CD4-positive, CD25-positive, alpha-beta regulatory T cell (primary cell): Measurements from ENCODE around the gene MMD. TPM values are rescaled to one million over a fixed set of nuclear protein-coding genes. Genes with fewer than 3 reads are reported as not detected.
"Not testable (repeated sequence)": the region's sequence is repeated elsewhere in the genome, so short reads cannot be mapped to it uniquely, and the experiment has no call there.

Source experiments
- ATAC-seq, 2 donors: fragments of 150-1000 bp; cut with Tn5 transposase; one replicate each; pipeline ENCODE4 v1.10.0; 2021; ENCODE audit warnings: low read depth in 2 of 2, moderate number of reproducible peaks in 2 of 2, moderate library complexity in 1 of 2
- DNase-seq, 3 donors: peaks; one replicate each; pipeline versions ENCODE4 v3.0.0 to v3.0.0-alpha.2; 2012 to 2022; ENCODE audit warnings: mixed read lengths in 1 of 3
- H3K27ac ChIP-seq: one replicate; pipeline ENCODE4 v1.7.0; 2013; ENCODE audit warnings: mild to moderate bottlenecking, low read length; ENCODE audit not compliant: insufficient read depth, poor library complexity, severe bottlenecking
- H3K27me3 ChIP-seq: one replicate; pipeline ENCODE4 v1.7.0; 2013; ENCODE audit warnings: low read length; ENCODE audit not compliant: control insufficient read depth, insufficient read depth
- H3K36me3 ChIP-seq: one replicate; pipeline ENCODE4 v1.7.0; 2013; ENCODE audit warnings: mild to moderate bottlenecking, low read length, moderate library complexity; ENCODE audit not compliant: control insufficient read depth, insufficient read depth
- H3K4me1 ChIP-seq: 2 replicates; pipeline ENCODE4 v1.7.0; 2013; ENCODE audit warnings: mild to moderate bottlenecking, low read length; ENCODE audit not compliant: insufficient read depth, control insufficient read depth, poor library complexity, severe bottlenecking
- H3K4me3 ChIP-seq: one replicate; pipeline ENCODE4 v1.7.0; 2013; ENCODE audit warnings: low read depth, mild to moderate bottlenecking, low read length, moderate library complexity
- H3K9me3 ChIP-seq, 2 experiments: 1 replicate in 1 of 2; 2 replicates in 1 of 2; pipeline ENCODE4 v1.7.0; 2013; ENCODE audit warnings: low read length in 2 of 2, mild to moderate bottlenecking in 1 of 2, moderate library complexity in 1 of 2; ENCODE audit not compliant: control insufficient read depth in 2 of 2
- H3K27ac Mint-ChIP-seq, 3 donors: one replicate each; pipeline ENCODE4 v1.8.0; 2020 to 2022; ENCODE audit warnings: mild to moderate bottlenecking in 3 of 3, mixed read lengths in 3 of 3, moderate library complexity in 2 of 3
- H3K27me3 Mint-ChIP-seq: one replicate; pipeline ENCODE4 v1.8.0; 2022; ENCODE audit warnings: mild to moderate bottlenecking, mixed read lengths
- H3K36me3 Mint-ChIP-seq: one replicate; pipeline ENCODE4 v1.8.0; 2020; ENCODE audit warnings: mixed read lengths
- H3K4me1 Mint-ChIP-seq, 4 donors: one replicate each; pipeline ENCODE4 v1.8.0; 2020 to 2022; ENCODE audit warnings: mixed read lengths in 4 of 4, mild to moderate bottlenecking in 1 of 4
- H3K4me3 Mint-ChIP-seq, 4 donors: one replicate each; pipeline ENCODE4 v1.8.0; 2020 to 2022; ENCODE audit warnings: mild to moderate bottlenecking in 4 of 4, mixed read lengths in 4 of 4, moderate library complexity in 3 of 4
- H3K9me3 Mint-ChIP-seq, 7 donors: one replicate each; pipeline ENCODE4 v1.8.0; 2020 to 2022; ENCODE audit warnings: mixed read lengths in 7 of 7, mild to moderate bottlenecking in 3 of 7, moderate library complexity in 2 of 7
- polyA plus RNA-seq, 4 donors: library from polyadenylated mRNA; unstranded; fragments of 300-500 nt; fragmentation: Illumina TruSeq; gene quantifications; one replicate each; pipeline ENCODE4 v1.2.3, GENCODE V29; 2021
- total RNA-seq: library from RNA; stranded (reverse); gene quantifications from one replicate; pipeline ENCODE4 v1.2.3, GENCODE V29; 2022

MMD gene
- total and polyA plus RNA-seq, 5 donors from 2014 or later, result 10.1 to 17.8 (median 12.0) TPM

DNA sequence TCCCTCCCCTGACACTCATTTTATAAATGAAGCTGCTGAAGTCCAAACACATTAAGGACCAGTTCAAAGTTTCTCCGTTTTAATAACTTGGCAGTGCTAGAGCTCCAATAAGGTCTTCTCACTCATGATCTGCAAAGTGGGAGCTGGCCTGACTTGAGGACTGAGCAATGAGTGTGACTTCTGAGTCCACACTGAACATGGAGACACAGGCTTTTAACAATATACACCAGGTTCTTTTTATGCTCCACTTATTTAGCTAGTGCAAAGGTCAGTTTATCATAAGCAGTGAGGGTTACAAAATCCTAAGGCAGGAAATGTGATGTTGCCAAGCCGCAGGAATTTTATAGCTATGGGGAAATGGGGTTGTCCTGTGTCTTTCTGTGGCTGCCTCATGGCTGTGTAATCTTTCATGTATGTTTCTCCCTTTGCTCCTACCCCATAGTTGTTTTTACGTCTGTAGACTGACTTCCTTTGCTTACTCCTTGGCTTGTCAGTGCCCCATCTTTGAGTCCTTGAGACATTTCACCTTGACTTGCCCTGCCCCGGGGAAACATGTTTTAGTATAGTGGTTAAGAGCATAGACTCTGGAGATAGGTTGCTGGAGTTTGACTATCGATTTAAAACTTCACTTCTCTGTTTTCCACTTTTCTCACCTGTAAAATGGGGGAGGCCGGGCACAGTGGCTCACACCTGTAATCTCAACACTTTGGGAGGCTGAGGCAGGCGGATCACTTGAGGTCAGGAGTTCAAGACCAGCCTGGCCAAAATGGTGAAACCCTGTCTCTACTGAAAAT is 12.2 kb upstream of the MMD start:
- Histone ChIP-seq H3K27ac (no peak overlapping the region), H3K4me1 (no peaks in the 10 kb centered on the region), H3K27me3 (no peaks in the 10 kb centered on the region), H3K9me3 (no peaks in the 10 kb centered on the region), H3K36me3 (no peaks in the 10 kb centered on the region), H3K4me3 (no peak overlapping the region)
- no peak overlapping the region for H3K27ac Mint-ChIP-seq
- DNase-seq (no peak), ATAC-seq (no peak)
- H3K36me3 Mint-ChIP-seq, result no peaks in the 10 kb centered on the region
- no peak overlapping the region for H3K4me3 Mint-ChIP-seq
- peaks cover 27% of the 10 kb centered on the region for H3K27me3 Mint-ChIP-seq
- peaks cover 0 to 2% (median 0%) of the 10 kb centered on the region in 7 donors for H3K9me3 Mint-ChIP-seq
- H3K4me1 Mint-ChIP-seq, result peaks cover 6 to 15% (median 13%) of the 10 kb centered on the region in 4 donors

DNA sequence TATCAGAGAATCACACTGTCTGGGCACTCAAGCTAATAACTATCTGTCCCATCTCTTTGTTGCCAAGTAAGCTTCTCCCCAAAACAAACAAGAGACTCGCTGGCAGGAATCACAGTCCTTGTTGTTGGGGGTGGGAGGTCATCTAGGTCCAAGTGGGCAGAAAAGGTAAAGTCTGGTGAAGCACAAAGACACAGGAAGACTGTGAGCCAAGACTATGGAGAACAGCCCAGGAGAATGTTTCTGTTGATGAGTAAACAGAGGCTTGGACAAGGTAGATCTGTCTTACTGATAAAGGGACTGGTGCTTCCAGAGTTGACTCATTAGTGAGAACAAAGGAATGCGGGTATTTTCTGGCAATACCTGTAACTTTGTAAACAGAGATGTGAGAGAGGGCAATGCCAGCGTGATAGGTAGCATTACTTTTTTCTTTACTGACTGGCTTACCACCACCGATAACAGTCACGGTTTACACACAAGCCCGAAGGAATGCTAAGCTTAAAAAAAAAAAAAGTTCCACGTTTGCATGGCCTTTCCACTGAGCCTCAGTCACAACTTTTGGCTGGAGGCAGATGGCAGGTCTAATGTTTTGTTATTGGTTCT is 11.5 kb upstream of the MMD start:
- peaks cover 29% of the 10 kb centered on the region for H3K27me3 Mint-ChIP-seq
- peaks cover 6 to 15% (median 13%) of the 10 kb centered on the region in 4 donors for H3K4me1 Mint-ChIP-seq
- H3K27ac Mint-ChIP-seq, result peak overlapping the region in 1 of 3 donors; percentile 47
- H3K4me3 Mint-ChIP-seq, result no peak overlapping the region
- Histone ChIP-seq H3K36me3 (no peaks in the 10 kb centered on the region), H3K27me3 (peaks cover under 1% of the 10 kb centered on the region), H3K4me3 (no peak overlapping the region), H3K4me1 (no peaks in the 10 kb centered on the region), H3K9me3 (no peaks in the 10 kb centered on the region), H3K27ac (no peak overlapping the region)
- no peaks in the 10 kb centered on the region for H3K36me3 Mint-ChIP-seq
- DNase-seq (no peak), ATAC-seq (no peak)
- H3K9me3 Mint-ChIP-seq, result peaks cover 0 to under 1% (median 0%) of the 10 kb centered on the region in 7 donors

DNA sequence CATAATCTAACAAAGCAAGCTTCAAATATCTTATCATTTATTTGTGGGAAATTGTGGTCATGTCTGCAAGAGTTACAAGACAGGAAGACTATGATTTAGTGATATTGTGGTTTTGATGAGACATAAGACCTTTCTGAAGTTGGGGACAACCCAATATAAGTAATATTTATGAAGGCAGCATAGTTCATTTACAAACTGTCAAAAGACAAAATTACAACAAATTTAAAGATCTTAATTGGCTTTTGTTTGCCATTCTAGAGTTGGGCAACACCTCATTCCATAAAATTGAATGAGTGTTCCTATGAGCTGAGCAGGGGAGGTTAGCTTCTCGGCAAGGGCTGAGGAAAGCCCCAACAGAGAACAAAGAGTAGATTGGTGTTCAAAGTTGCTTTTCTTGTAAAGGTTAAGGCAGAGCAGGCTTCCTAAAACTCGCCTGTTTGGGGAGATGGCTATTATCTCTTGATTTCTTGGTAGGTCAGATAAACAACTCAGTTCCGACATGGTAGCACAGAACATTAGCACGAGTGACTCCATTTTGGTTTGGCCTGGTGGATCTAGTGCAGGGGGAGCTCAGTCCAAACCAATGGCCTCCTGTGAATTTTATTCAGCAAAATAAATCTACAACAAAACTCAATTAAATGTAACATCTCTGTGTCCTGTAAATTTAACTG is 10.9 kb upstream of the MMD start:
- peak overlapping the region in 2 of 3 donors; percentile 27 to 47 for H3K27ac Mint-ChIP-seq
- peaks cover 2% of the 10 kb centered on the region for H3K27me3 ChIP-seq
- ATAC-seq (no peak), DNase-seq (no peak)
- H3K27me3 Mint-ChIP-seq, result peaks cover 28% of the 10 kb centered on the region
- H3K4me1 Mint-ChIP-seq, result peaks cover 6 to 15% (median 13%) of the 10 kb centered on the region in 4 donors
- H3K9me3 ChIP-seq, result no peaks in the 10 kb centered on the region
- H3K9me3 Mint-ChIP-seq, result no peaks in the 10 kb centered on the region
- H3K27ac ChIP-seq, result no peak overlapping the region
- H3K36me3 Mint-ChIP-seq, result no peaks in the 10 kb centered on the region
- no peaks in the 10 kb centered on the region for H3K4me1 ChIP-seq
- H3K4me3 Mint-ChIP-seq, result no peak overlapping the region
- H3K4me3 ChIP-seq, result no peak overlapping the region
- no peaks in the 10 kb centered on the region for H3K36me3 ChIP-seq

DNA sequence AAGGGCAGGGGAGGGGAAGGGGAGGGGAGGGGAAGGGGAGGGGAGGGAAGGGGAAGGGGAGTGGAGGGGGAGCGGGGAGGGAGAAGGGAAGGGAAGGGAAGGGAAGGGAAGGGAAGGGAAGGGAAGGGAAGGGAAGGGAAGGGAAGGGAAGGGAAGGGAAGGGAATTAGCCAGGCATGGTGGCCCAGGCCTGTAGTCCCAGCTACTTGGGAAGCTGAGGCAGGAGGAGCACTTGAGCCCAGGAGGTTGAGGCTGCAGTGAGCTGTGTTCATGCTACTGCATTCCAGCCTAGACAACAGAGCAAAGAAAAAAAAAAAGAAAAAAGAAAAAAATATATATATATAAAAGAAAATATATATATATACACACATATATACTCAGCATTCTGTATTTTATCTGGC is 10.3 kb upstream of the MMD start:
- H3K9me3 Mint-ChIP-seq, H3K27ac ChIP-seq: not testable (repeated sequence)

DNA sequence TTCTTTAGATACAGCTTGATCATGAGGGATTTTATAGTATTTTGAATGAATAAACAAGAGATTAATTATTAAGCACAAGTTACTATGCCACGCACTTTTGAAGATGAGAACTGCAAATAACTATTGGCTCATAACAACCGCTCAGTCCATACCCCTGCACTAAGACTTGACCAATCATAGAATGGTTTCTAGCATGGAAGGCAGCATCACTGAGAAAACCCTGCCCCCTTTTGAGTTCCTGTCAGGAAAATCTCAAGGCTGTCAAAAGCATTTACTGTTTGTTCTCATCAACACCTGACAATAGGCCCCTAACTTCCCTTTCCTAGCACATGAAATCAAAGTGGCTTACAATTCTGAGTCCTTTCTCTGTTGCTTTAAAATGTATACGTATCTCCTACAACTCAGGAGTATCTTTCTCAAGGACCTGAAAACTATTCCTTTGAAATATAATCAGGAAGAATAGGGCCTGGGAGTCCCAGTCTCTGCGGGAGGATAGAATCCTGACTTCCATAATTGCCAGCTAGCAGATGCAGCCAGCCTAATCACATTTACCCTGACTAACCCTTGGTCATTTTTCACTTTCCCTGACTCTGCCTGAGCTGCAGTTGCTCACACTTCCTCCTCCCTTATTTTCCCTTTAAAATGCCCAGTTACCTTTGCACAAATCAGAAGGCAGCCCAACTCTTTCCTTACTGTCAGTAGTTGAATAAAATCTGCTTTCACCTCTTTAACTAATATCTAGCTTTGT is 9.1 kb upstream of the MMD start:
- H3K4me3 ChIP-seq, result no peak overlapping the region
- no peaks in the 10 kb centered on the region for H3K4me1 ChIP-seq
- H3K9me3 Mint-ChIP-seq, result no peaks in the 10 kb centered on the region
- H3K27ac Mint-ChIP-seq, result no peak overlapping the region
- no peak overlapping the region for H3K27ac ChIP-seq
- H3K9me3 ChIP-seq, result no peaks in the 10 kb centered on the region
- peaks cover 32% of the 10 kb centered on the region for H3K27me3 Mint-ChIP-seq
- H3K36me3 Mint-ChIP-seq, result no peaks in the 10 kb centered on the region
- peaks cover 6 to 15% (median 13%) of the 10 kb centered on the region in 4 donors for H3K4me1 Mint-ChIP-seq
- no peak overlapping the region for H3K4me3 Mint-ChIP-seq
- no peaks in the 10 kb centered on the region for H3K36me3 ChIP-seq
- DNase-seq (no peak), ATAC-seq (no peak)
- peaks cover 2% of the 10 kb centered on the region for H3K27me3 ChIP-seq

More for the DNA sequence above, 10.3 kb upstream of the MMD start:
- not testable (repeated sequence) for H3K27ac Mint-ChIP-seq, H3K4me1 ChIP-seq, H3K27me3 ChIP-seq, H3K4me3 Mint-ChIP-seq, H3K36me3 ChIP-seq, ATAC-seq, DNase-seq, H3K36me3 Mint-ChIP-seq, H3K4me3 ChIP-seq, H3K9me3 ChIP-seq
- Mint-ChIP-seq H3K4me1 (peaks cover 6 to 15% (median 13%) of the 10 kb centered on the region in 4 donors), H3K27me3 (peaks cover 30% of the 10 kb centered on the region)

DNA sequence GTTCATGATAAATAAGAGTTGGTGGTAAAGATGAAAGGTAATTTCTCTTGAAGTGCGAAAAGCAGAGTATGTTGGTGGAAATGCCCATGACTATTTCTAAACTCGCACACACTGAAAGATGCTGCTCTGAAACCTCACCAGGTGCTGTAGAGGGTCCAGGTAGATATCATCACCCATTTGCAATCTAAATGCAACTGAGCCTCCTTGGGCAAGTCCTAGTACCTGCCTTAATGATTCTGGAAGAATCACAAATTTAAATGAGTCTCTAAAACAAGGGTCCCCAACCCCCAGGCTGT is 5.9 kb upstream of the MMD start:
- ATAC-seq, result no peak
- Histone ChIP-seq H3K4me1 (no peaks in the 10 kb centered on the region), H3K27ac (no peak overlapping the region), H3K36me3 (no peaks in the 10 kb centered on the region), H3K4me3 (no peak overlapping the region), H3K27me3 (peaks cover 22% of the 10 kb centered on the region), H3K9me3 (no peaks in the 10 kb centered on the region)
- Mint-ChIP-seq H3K27ac (no peak overlapping the region), H3K9me3 (peaks cover 0 to 2% (median 0%) of the 10 kb centered on the region in 7 donors), H3K36me3 (no peaks in the 10 kb centered on the region), H3K27me3 (peaks cover 45% of the 10 kb centered on the region), H3K4me1 (peaks cover 4 to 6% (median 5%) of the 10 kb centered on the region in 4 donors), H3K4me3 (no peak overlapping the region)
- DNase-seq, result no peak

DNA sequence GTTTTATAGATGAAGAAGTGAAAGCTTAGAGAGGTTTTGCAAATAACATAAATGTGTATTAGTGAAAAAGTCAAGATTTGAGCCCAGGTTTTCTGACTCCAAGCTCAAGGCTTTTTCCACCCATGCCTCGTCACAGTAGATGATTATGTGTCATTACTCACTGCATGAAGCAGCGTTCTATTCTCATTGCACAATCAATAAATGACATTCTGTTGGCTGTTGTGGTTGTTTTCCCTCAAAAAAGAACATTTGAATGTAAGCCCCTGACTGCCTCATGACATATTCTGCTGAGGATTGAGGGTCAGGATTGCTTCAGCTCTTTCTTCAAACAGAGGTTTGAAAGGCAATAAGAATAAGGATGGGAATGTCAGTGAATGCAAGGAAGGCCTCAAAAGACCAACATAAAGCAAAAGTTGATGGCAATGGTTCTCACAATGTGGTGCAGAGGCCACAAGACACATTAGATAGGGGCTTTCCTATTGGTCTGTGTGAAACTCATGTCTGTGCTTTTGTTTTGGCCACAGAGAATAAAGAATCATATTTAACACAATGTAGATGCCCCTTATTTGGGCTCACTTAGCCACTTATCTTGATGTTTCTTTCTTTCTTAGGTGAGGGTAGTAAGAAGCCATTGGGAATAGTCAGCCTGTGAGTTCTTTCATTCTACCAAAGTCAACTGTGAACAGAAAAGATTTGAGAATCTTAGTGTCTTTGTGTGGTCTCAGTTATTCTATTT is 5.4 kb upstream of the MMD start:
- peaks cover 22% of the 10 kb centered on the region for H3K27me3 ChIP-seq
- ATAC-seq (no peak), DNase-seq (no peak)
- no peak overlapping the region for H3K27ac Mint-ChIP-seq
- H3K9me3 Mint-ChIP-seq, result peaks cover 0 to 2% (median 0%) of the 10 kb centered on the region in 7 donors
- no peak overlapping the region for H3K27ac ChIP-seq
- H3K4me3 Mint-ChIP-seq, result no peak overlapping the region
- peaks cover 45% of the 10 kb centered on the region for H3K27me3 Mint-ChIP-seq
- H3K9me3 ChIP-seq, result no peaks in the 10 kb centered on the region
- H3K36me3 ChIP-seq, result no peaks in the 10 kb centered on the region
- peaks cover 0 to 5% (median under 1%) of the 10 kb centered on the region in 4 donors for H3K4me1 Mint-ChIP-seq
- no peaks in the 10 kb centered on the region for H3K36me3 Mint-ChIP-seq
- H3K4me3 ChIP-seq, result no peak overlapping the region
- peaks cover 3% of the 10 kb centered on the region for H3K4me1 ChIP-seq
